ENCODE results near the gene DOCK1.

- TF ChIP-seq, protein P1, sequence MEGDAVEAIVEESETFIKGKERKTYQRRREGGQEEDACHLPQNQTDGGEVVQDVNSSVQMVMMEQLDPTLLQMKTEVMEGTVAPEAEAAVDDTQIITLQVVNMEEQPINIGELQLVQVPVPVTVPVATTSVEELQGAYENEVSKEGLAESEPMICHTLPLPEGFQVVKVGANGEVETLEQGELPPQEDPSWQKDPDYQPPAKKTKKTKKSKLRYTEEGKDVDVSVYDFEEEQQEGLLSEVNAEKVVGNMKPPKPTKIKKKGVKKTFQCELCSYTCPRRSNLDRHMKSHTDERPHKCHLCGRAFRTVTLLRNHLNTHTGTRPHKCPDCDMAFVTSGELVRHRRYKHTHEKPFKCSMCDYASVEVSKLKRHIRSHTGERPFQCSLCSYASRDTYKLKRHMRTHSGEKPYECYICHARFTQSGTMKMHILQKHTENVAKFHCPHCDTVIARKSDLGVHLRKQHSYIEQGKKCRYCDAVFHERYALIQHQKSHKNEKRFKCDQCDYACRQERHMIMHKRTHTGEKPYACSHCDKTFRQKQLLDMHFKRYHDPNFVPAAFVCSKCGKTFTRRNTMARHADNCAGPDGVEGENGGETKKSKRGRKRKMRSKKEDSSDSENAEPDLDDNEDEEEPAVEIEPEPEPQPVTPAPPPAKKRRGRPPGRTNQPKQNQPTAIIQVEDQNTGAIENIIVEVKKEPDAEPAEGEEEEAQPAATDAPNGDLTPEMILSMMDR (conservative IDR thresholded peaks at IDR 0.05) = no peak
- no peak for TF ChIP-seq ZFX (IDR thresholded peaks at IDR 0.05)
These were observed 504.8 kb downstream of the DOCK1 start for GRCh38 chr10:127410030-127410429.

Data from C4-2B (cell line).